H1 (cell line): ENCODE results near the gene CANX.

Experiments
- CHD2 ChIP-seq: IDR thresholded peaks from 2 replicates; pipeline ENCODE4 v1.6.1; 2012; ENCODE audit warnings: low read length, improper control_type of control experiment
- CTCF ChIP-seq, 3 experiments: IDR thresholded peaks; 1 replicate in 2 of 3; 2 replicates in 1 of 3; pipeline versions ENCODE4 v1.5.1 to v1.6.1; 2011; ENCODE audit warnings: low read length in 3 of 3, mild to moderate bottlenecking in 3 of 3, inconsistent platforms in 2 of 3, low read depth in 1 of 3, moderate library complexity in 1 of 3; ENCODE audit not compliant: insufficient read depth in 1 of 3; ENCODE audit errors: control extremely low read depth in 1 of 3
- GABPA ChIP-seq: IDR thresholded peaks from 2 replicates; pipeline ENCODE4 v1.6.1; 2011; ENCODE audit warnings: mild to moderate bottlenecking, low read length, moderate library complexity, borderline replicate concordance; ENCODE audit not compliant: insufficient read depth
- MAX ChIP-seq: IDR thresholded peaks from 2 replicates; pipeline ENCODE4 v1.6.1; 2012; ENCODE audit warnings: inconsistent platforms
- POLR2AphosphoS5 ChIP-seq: IDR thresholded peaks from 2 replicates; pipeline ENCODE4 v1.6.1; 2011; ENCODE audit warnings: low read depth, low read length
- RAD21 ChIP-seq, 2 experiments: IDR thresholded peaks in 1 of 2; conservative IDR thresholded peaks in 1 of 2; 2 replicates each; pipeline ENCODE4 v1.6.1; 2011; ENCODE audit warnings: low read depth in 2 of 2, low read length in 2 of 2, improper control_type of control experiment in 1 of 2, inconsistent platforms in 1 of 2, mild to moderate bottlenecking in 1 of 2, moderate library complexity in 1 of 2
- RNF2 ChIP-seq: fragments of 200-900, 300-1000 bp; sonication (generic); IDR thresholded peaks from 2 replicates; pipeline ENCODE4 v1.7.1; 2016; ENCODE audit warnings: borderline replicate concordance, low read depth, mild to moderate bottlenecking, antibody characterized with exemption, low read length; ENCODE audit not compliant: poor library complexity, severe bottlenecking; ENCODE audit errors: missing control alignments
- TEAD4 ChIP-seq: IDR thresholded peaks from 2 replicates; pipeline ENCODE4 v1.6.1; 2012; ENCODE audit warnings: low read depth, low read length, inconsistent platforms, mixed read lengths

GRCh38 chr5:179768326-179769085 is 69.7 kb downstream of the CANX start:
- TF ChIP-seq CTCF (IDR thresholded peaks at IDR 0.05; ENCODE audit: control extremely low read depth in 1 of 3, insufficient read depth in 1 of 3, low read depth in 1 of 3, low read length in 3 of 3) (peak; percentile 55 to 67 (median 57)), TEAD4 (no peak), RNF2 (no peak), RAD21 (IDR thresholded peaks at IDR 0.05 in 1 of 2, conservative IDR thresholded peaks at IDR 0.05 in 1 of 2; ENCODE audit: low read depth in 2 of 2, low read length in 2 of 2) (peak; percentile 19 to 48; a peak in 2 of 4 replicates), MAX (no peak), POLR2AphosphoS5 (no peak), GABPA (no peak), CHD2 (no peak)
